HG02763 (cell line): ENCODE results near the gene CFAP97D1.

Experiments
- ATAC-seq: cut with Tn5 transposase; IDR thresholded peaks from one replicate; pipeline ENCODE4 v1.9.1; 2021; ENCODE audit warnings: mild to moderate bottlenecking, moderate library complexity; ENCODE audit not compliant: unreplicated experiment

Gene CFAP97D1

DNA sequence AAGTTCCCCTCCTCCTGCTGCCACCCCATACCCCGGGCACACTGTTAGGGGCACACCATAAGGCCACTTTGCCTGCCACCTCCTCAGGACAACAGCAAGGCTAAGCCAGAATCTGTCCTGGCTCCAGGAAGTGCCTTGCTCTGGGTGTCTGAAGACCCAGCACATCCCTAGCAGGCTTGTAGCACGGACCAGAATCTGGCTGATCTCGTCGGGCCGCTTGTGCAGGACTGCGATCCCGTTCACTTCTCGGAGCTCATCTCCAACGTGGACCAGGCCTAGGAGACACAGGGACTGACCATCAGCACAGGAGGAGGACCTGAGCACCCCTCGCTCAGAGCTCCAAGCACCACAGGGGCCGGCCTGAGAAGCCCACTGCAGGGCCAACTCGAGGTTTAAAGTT is 45.3 kb downstream of the CFAP97D1 start:
- no peak for ATAC-seq

DNA sequence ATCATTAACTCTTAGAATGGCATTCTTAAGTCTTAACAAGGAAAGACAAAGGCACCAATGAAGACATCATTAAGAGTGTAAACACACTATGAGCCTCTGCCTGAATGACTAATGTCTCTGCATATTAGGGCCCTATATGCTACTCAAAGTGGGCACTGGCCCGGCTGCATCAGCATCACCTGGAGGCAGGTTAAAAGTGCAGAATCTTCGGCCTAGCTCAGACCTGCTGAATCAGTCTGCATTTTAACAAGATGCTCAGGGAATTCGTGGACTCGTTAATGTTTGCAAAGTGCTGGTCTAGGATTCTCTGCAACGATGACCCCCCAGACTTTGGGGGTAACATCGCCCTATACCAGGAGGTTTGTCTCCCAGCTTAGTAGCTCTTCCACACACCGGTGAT is 46.0 kb downstream of the CFAP97D1 start:
- no peak for ATAC-seq

DNA sequence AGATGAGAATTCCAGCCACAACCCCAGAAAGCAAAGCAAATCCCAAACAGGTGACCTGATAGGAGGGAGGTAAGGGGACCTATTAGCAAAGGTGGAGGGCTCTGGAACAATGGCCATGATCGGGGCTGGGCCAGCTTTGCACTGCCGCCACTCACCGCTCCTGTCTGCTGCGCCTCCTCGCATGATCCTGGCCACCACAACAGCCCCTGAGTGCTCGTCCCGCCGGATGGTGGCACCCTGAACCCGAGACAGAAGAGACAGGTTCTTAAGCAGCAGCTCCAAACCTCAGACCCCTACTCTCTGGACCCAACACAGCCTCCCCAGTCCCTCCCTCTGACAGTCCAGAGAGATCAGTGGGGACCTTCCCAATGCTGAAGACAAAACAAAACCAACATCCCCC is 47.4 kb downstream of the CFAP97D1 start:
- ATAC-seq, result no peak

DNA sequence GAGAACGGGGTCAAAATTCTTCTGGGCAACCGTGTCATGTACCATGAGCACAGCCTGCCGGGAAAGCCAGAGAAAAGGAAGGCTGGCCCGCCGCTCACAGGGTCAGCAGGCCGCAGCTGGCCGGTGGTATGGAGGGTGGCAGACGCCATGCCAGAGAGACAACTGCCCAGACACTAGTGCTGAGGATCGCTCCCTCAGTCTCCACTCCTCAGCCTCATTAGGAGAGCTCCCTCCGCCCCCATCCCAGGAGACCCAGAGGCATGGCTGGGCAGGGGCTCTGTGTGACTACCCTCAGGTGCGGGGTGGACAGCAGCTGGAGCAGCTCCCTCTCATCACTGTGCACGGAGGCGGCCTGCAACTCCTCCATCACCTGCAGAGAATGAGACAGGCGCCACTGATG is 49.5 kb downstream of the CFAP97D1 start:
- no peak for ATAC-seq

DNA sequence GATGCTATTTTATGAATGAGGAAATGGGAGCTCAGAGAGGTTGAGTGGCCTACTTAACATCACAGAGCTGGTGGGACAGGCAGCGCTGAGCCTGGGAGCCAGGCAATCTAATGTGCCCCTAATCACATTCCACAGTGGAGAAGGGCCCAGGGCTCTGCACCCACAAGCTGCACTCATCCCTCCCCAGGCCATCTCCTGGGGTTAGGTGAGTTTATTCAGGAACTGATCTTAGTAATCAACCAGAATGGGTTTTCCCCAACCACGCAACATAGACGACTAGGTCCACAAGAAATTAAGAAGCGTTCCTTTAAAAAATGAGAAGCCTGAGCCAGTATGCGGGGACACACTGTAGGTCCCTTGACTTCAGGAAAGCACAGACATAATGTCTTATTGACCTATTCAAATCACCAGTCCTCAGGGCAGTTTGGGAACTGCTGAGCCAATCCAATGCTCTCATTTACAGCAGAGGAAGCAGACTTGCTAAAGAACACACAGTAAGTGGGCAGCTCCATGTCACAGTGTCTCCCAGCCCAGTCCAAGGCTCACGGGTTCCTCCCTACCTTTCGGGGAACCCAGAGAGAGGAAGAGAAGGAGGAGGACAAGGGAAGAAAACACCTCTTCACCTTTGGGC is 50.4 kb downstream of the CFAP97D1 start:
- ATAC-seq, result no peak

DNA sequence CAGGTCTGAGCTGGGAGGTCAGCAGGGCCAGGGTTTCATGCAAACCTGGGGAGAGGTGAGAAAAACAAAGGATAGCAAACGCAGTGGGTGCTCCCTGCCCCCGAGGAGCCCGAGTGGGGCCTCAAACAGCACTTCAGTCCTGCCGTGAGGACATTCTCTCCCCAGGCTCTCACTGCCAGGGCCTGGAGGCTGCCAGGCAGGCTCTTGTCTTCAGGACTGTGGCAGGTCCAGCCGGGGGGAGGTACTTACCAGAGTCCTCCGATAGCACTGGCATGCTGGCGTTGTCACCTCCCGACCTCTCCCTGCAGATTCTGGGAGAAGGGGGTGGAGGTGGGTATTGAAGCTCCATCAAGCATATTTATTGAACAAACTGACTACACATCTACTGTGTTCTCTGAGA is 51.4 kb downstream of the CFAP97D1 start:
- no peak for ATAC-seq

DNA sequence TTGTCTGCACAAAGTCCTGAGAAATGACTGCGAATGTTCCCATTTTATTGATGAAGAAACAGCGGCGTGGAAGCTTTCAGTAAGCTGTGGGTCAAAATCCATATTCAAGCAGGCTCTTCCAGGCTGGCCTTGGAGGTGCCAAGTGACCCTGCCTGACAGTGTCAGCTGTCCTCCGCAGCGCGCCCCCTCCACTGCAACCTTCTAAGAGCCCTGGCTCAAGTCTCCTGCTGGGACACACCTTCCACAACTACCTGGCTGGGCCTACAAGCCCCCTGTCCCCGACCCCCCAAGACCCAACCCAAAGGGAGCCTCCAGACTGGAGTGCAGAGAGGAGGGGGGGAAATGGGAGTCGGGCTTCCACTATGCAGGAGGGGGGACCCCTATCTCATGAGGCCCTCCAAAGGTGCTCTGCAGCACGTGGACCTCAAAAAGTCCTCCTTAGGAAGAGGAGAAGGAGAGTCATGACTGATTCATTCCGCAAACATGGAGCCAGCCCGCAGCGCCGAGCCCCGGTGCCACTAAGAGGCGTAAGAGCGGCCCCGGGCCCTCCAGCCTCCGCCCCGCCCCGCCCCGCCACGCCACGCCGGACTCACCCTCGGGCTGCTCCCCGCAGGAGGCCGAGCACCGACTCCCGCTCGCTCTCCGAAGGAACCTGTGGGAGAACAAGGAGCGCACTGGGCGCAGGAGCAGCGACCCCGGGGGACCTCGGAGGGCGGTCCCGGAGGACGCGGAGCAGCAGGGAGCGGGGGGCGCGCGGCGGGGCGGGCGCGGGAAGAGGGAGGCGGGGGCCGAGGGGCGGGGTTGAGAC is 52.1 kb downstream of the CFAP97D1 start:
- no peak for ATAC-seq

DNA sequence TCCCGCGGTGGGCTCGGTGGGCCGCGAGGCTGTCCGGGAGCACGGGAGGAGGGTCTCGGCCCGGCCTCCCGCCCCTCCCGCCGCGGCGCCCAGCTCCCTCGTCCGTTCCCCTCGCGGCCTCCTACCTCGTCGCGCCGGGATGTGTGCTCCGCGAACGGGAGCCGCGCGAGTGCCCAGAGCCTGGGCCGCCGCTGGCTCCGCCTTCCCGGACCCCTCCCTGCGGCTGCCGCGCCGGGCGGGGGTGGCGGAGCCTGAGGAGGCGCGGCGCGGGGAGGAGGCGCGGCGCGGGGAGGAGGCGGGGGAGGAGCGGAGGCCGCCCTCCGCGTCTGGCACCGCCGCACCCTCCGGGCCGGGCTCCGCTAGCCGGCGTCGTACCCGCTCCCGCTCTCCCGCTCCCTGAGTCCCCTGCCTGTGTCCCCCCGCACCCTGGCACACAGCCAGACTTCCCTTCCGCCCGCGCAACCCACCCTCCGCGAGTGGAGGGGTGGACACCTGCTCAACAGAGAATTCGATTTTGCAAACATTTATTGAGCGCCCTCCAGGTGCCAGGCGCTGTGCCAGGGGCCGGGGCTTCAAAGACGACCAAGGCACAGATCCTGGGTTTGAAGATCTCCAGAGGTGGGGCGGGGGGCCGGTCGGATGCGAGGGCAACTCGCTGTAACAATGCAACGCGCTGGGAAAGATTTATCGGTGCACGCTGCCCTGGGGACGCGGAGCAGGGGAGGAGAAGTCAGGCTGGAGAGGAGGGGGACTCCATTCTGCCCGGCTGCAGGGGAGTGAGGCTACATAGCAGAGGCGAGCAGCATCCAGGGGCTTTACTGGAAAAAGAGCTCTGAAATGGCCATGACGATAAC is 53.0 kb downstream of the CFAP97D1 start, which contains the start of gene MPP3:
MPP3 (minus strand) TSS at position 171 of the 854 bp plus-strand sequence. CDS start 1,240 bp downstream, outside the sequence.
- ATAC-seq, result no peak

DNA sequence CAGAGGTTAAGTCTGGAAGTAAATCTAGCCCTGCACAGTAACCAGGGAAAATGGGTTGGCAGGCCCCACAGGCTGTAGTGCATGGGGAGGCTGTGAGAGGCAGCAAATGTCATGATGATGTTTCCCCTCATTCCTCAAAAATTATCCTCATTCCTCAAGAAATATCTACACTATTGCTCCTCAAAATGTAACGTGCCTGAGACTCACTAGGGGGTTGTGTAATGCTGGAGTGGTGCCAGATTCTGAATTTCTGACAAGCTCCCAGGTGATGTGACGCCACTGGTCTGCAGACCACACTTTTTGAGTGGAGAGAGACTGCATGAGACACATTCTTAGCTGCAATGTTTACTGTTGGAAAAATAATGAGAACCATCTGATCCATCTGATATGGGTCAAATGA is 53.9 kb downstream of the CFAP97D1 start:
- ATAC-seq, result no peak
